HCT116 (cell line): ENCODE results near the gene GGNBP2. TPM values are rescaled to one million over a fixed set of nuclear protein-coding genes. Genes with fewer than 3 reads are reported as not detected.
A peak's percentile ranks its signal among the peaks of the same experiment; 100 is the strongest.

ENCODE experiments used
- ATAC-seq: fragments of 200-7000 bp; cut with Tn5 transposase; 2 replicates; pipeline ENCODE4 v1.9.1; 2020; ENCODE audit warnings: mild to moderate bottlenecking, moderate library complexity
- BruUV-seq: library from RNA; stranded (reverse); fragments of 400-500 nt; replicated peaks from 2 replicates; lab custom pipeline; 2021; lab: Mats Ljungman, UMichigan
- CTCF ChIA-PET: fragments of 300-600 bp; sonication (Branson Sonifier 250); formaldehyde crosslinking; loops from one replicate; lab custom pipeline; 2021; ENCODE audit warnings: antibody characterized with exemption; lab: Charles Lee
- POLR2A ChIA-PET: fragments of 300-600, 350-600 bp; sonication (Branson Sonifier 250); formaldehyde crosslinking; loops from one replicate; lab custom pipeline; 2021; ENCODE audit warnings: antibody characterized with exemption; lab: Charles Lee
- RAD21 ChIA-PET, 2 experiments: fragments of 300-600 bp; sonication (Branson Sonifier 250); formaldehyde crosslinking; loops; one replicate each; lab custom pipeline; 2023; ENCODE audit warnings: low total read pairs in 2 of 2; ENCODE audit not compliant: uncharacterized antibody in 2 of 2, unreplicated experiment in 2 of 2, low non-redundant PET in 1 of 2; lab: Charles Lee
- DNase-seq: peaks from one replicate; pipeline ENCODE4 v3.0.0-alpha.2; 2010; ENCODE audit warnings: low read depth, low spot score
- H2AFZ ChIP-seq: fragments of 200-600 bp; shearing (Covaris generic), sonication (generic); 2 replicates; pipeline ENCODE4 v1.6.1; 2017; ENCODE audit warnings: low read depth, mixed run types, mixed read lengths, antibody characterized with exemption, low read length; ENCODE audit not compliant: poor library complexity, severe bottlenecking
- H3K27ac ChIP-seq: 2 replicates; pipeline ENCODE4 v1.5.1; 2012; ENCODE audit warnings: low read depth, low read length
- H3K27me3 ChIP-seq: fragments of 200-600 bp; sonication (generic); 2 replicates; pipeline ENCODE4 v1.6.1; 2016; ENCODE audit warnings: mixed run types, low read length, mixed read lengths; ENCODE audit not compliant: insufficient read depth
- H3K36me3 ChIP-seq, 2 experiments: fragments of 200-500 bp in 1 of 2; fragments of 200-600 bp in 1 of 2; sonication (Bioruptor generic) in 1 of 2; sonication (generic) in 1 of 2; 2 replicates each; pipeline versions ENCODE4 v1.5.1 to v1.6.1; 2014 to 2016; ENCODE audit warnings: low read length in 2 of 2, inconsistent platforms in 1 of 2, mixed read lengths in 1 of 2, mixed run types in 1 of 2; ENCODE audit not compliant: insufficient read depth in 2 of 2, control insufficient read depth in 1 of 2
- H3K4me1 ChIP-seq, 2 experiments: fragments of 200-600 bp in 1 of 2; sonication (generic) in 1 of 2; 2 replicates each; pipeline versions ENCODE4 v1.5.1 to v1.6.1; 2012 to 2017; ENCODE audit warnings: low read length in 2 of 2, inconsistent platforms in 1 of 2, mild to moderate bottlenecking in 1 of 2, mixed read lengths in 1 of 2, mixed run types in 1 of 2, moderate library complexity in 1 of 2; ENCODE audit not compliant: insufficient read depth in 2 of 2, control insufficient read depth in 1 of 2
- H3K4me2 ChIP-seq: fragments of 200-600 bp; sonication (generic); 2 replicates; pipeline ENCODE4 v1.6.1; 2017; ENCODE audit warnings: mixed run types, low read length, mixed read lengths
- H3K4me3 ChIP-seq, 2 experiments: fragments of 200-600 bp in 1 of 2; sonication (generic) in 1 of 2; replicated peaks in 1 of 2; 2 replicates each; pipeline ENCODE4 v1.5.1; 2011 to 2016; ENCODE audit warnings: low read length in 2 of 2, control low read depth in 1 of 2, low read depth in 1 of 2, mild to moderate bottlenecking in 1 of 2, mixed read lengths in 1 of 2, mixed run types in 1 of 2
- H3K79me2 ChIP-seq: fragments of 200-600 bp; sonication (generic); 2 replicates; pipeline ENCODE4 v1.6.1; 2017; ENCODE audit warnings: mild to moderate bottlenecking, mixed run types, low read length, moderate library complexity, mixed read lengths; ENCODE audit not compliant: insufficient read depth
- H3K9ac ChIP-seq: fragments of 200-600 bp; sonication (generic); 2 replicates; pipeline ENCODE4 v1.6.1; 2016; ENCODE audit warnings: low read length, mixed read lengths
- H3K9me2 ChIP-seq: fragments of 200-600 bp; sonication (generic), shearing (Covaris generic); 2 replicates; pipeline ENCODE4 v1.6.1; 2017; ENCODE audit warnings: mixed run types, mild to moderate bottlenecking, moderate library complexity; ENCODE audit not compliant: insufficient read depth
- H3K9me3 ChIP-seq, 2 experiments: fragments of 200-500 bp in 1 of 2; fragments of 200-600 bp in 1 of 2; sonication (Bioruptor generic) in 1 of 2; sonication (generic) in 1 of 2; 2 replicates each; pipeline ENCODE4 v1.6.1; 2014 to 2017; ENCODE audit warnings: low read length in 2 of 2, mixed read lengths in 2 of 2, inconsistent platforms in 1 of 2, low read depth in 1 of 2, mild to moderate bottlenecking in 1 of 2, mixed run types in 1 of 2, moderate library complexity in 1 of 2; ENCODE audit not compliant: control insufficient read depth in 1 of 2, insufficient read depth in 1 of 2
- H4K20me1 ChIP-seq: fragments of 200-600 bp; sonication (generic), shearing (Covaris generic); 2 replicates; pipeline ENCODE4 v1.6.1; 2017; ENCODE audit warnings: mixed run types, mild to moderate bottlenecking, moderate library complexity; ENCODE audit not compliant: insufficient read depth
- CBX3 ChIP-seq: IDR thresholded peaks from 2 replicates; pipeline ENCODE4 v1.6.1; 2012; ENCODE audit warnings: low read depth
- CEBPB ChIP-seq: IDR thresholded peaks from 2 replicates; pipeline ENCODE4 v1.6.1; 2012; ENCODE audit warnings: low read depth
- EGR1 ChIP-seq: IDR thresholded peaks from 2 replicates; pipeline ENCODE4 v1.6.1; 2012; ENCODE audit warnings: low read depth
- ELF1 ChIP-seq: IDR thresholded peaks from 2 replicates; pipeline ENCODE4 v1.6.1; 2012; ENCODE audit warnings: low read depth, borderline replicate concordance
- EZH2 ChIP-seq: fragments of 200-600 bp; sonication (generic); IDR thresholded peaks from 2 replicates; pipeline ENCODE4 v1.6.1; 2017; ENCODE audit warnings: antibody characterized with exemption, mixed run types
- EZH2phosphoT487 ChIP-seq: fragments of 200-600 bp; IDR thresholded peaks from 2 replicates; pipeline ENCODE4 v1.6.1; 2018; ENCODE audit warnings: antibody characterized with exemption, borderline replicate concordance
- FOSL1 ChIP-seq: IDR thresholded peaks from 2 replicates; pipeline ENCODE4 v1.6.1; 2012; ENCODE audit warnings: low read depth
- JUND ChIP-seq: IDR thresholded peaks from 2 replicates; pipeline ENCODE4 v1.6.1; 2012
- POLR2A ChIP-seq: IDR thresholded peaks from 2 replicates; pipeline ENCODE4 v1.7.0; 2011; ENCODE audit warnings: borderline replicate concordance; ENCODE audit not compliant: insufficient read depth, insufficient read length; ENCODE audit errors: extremely low read depth
- RAD21 ChIP-seq: IDR thresholded peaks from 2 replicates; pipeline ENCODE4 v1.6.1; 2012; ENCODE audit warnings: low read depth, mild to moderate bottlenecking
- SIN3A ChIP-seq: IDR thresholded peaks from 2 replicates; pipeline ENCODE4 v1.6.1; 2012; ENCODE audit warnings: low read depth
- SP1 ChIP-seq: IDR thresholded peaks from 2 replicates; pipeline ENCODE4 v1.6.1; 2012; ENCODE audit warnings: low read depth
- SRF ChIP-seq: IDR thresholded peaks from 2 replicates; pipeline ENCODE4 v1.6.1; 2012; ENCODE audit warnings: low read depth
- YY1 ChIP-seq: IDR thresholded peaks from 2 replicates; pipeline ENCODE4 v1.6.1; 2011; ENCODE audit warnings: low read length, low read depth, moderate library complexity, mild to moderate bottlenecking; ENCODE audit not compliant: insufficient replicate concordance; ENCODE audit errors: extremely low read depth
- ZFX ChIP-seq: fragments of 450-650 bp; IDR thresholded peaks from 2 replicates; pipeline ENCODE4 v1.6.1; 2017
- ZNF274 ChIP-seq: fragments of 200-500 bp; sonication (Bioruptor generic); IDR thresholded peaks from 2 replicates; pipeline ENCODE4 v1.6.1; 2014; ENCODE audit warnings: mild to moderate bottlenecking, low read depth, low read length, inconsistent platforms
- intact Hi-C: fragments of 100-400 bp; cut with micrococcal nuclease; formaldehyde crosslinking; loops from 2 replicates; pipeline ENCODE4 v1.10.0; 2022
- total RNA-seq: library from RNA; stranded (reverse); gene quantifications from one replicate; pipeline ENCODE4 v1.2.1, GENCODE V29; 2021; ENCODE audit not compliant: unreplicated experiment
- TF ChIP-seq, protein P1 (sequence below): IDR thresholded peaks from 2 replicates; pipeline ENCODE4 v1.6.1; 2012
- TF ChIP-seq, protein P2 (sequence below): IDR thresholded peaks from 2 replicates; pipeline ENCODE4 v1.6.1; 2012
- TF ChIP-seq, protein P3 (sequence below): IDR thresholded peaks from 2 replicates; pipeline ENCODE4 v1.6.1; 2012; ENCODE audit warnings: low read depth
- TF ChIP-seq, protein P4 (sequence below): IDR thresholded peaks from 2 replicates; pipeline ENCODE4 v1.6.1; 2011; ENCODE audit warnings: mild to moderate bottlenecking, low read length, moderate library complexity; ENCODE audit not compliant: insufficient replicate concordance; ENCODE audit errors: extremely low read depth

The GGNBP2 gene
- total RNA-seq, 1 experiment from 2014 or later: 58.2 TPM

DNA sequence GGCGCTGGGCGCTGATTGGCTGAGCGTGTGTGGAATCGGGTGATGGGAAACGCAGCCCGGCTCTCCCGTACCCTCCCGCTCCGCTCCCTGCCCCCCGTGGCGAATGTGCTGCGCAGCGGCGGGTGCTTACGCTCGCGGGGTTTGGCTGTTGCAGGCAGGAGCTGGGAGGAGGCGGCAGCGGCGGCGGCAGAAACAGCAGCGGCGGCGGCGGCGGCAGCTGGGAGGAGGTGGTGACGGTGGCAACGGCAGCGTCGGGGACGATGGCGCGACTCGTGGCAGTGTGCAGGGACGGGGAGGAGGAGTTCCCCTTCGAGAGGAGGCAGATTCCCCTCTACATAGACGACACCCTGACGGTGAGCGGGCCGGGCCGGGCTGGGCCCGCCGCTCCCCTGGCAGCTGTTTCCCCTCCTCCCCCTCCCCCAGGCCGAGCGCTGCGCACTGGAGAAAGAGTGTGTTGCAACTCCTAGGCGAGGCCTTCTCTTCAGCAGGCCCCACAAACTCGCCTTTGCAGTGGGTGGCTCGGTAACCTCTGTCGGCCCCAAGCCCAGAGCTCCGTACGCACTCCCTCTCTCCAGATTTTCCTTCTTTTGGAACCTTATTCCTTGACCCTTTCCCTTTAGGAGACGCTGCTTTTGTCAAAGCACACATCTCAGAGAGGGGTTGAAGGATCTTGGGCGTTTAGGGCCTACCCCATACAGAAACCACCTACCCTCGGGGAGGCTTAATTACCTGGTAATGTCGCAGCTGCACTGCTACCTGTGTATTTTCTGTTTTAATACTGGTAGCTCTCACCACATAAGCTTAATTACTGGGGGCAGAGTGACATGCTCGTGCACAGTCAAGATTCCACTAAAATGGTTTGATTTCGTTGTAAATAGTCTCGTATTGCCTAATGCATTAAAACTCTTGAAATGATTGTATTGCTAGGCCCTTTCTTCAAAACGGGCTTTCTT, 1.0 kb downstream of the GGNBP2 start:
- Histone ChIP-seq H3K4me1 (peaks cover 11 to 26% of the 10 kb centered on the region in 2 experiments; a peak in 3 of 4 replicates), H3K9ac (peak overlapping the region; percentile 95), H4K20me1 (no peaks in the 10 kb centered on the region; the same call in 1 of the 2 replicates), H3K79me2 (peaks cover 70% of the 10 kb centered on the region), H3K36me3 (peaks cover 0 to 6% of the 10 kb centered on the region in 2 experiments; a peak in 2 of 4 replicates), H3K4me2 (peak overlapping the region; percentile 97), H2AFZ (no peak overlapping the region), H3K4me3 (peak overlapping the region; percentile 80 to 97), H3K9me3 (no peaks in the 10 kb centered on the region), H3K9me2 (no peaks in the 10 kb centered on the region), H3K27ac (peak overlapping the region; percentile 86), H3K27me3 (no peaks in the 10 kb centered on the region)
- DNase-seq (peak; percentile 93), ATAC-seq (peak; percentile 83)
- RAD21 ChIA-PET: interaction anchor here in 1 of 2 experiments (1.2 kb wide), 1 partner anchor 56 kb away, joined by 5 read pairs; the partner anchor contains the start of gene MRM1
- intact Hi-C loops: loop anchor here (1.0 to 5.0 kb wide), 2 partner anchors 11 to 57 kb away; partner anchors contain the start of genes MRM1, MYO19 and PIGW
- POLR2A ChIA-PET: interaction anchor here (0.9 to 2.8 kb wide), 4 partner anchors 9 to 59 kb away, joined by 3 to 30 read pairs (median 5); partner anchors contain the start of genes MRM1, MYO19, PIGW and ZNHIT3
- BruUV-seq: no TSS peak
- CTCF ChIA-PET: interaction anchor here (0.6 to 2.3 kb wide), 4 partner anchors 11 to 58 kb away, joined by 3 to 16 read pairs (median 4); partner anchors contain the start of genes MRM1, MYO19 and PIGW
- no peak for TF ChIP-seq EZH2phosphoT487
- TF ChIP-seq POLR2A: no peak
- peak; percentile 73 for TF ChIP-seq YY1
- TF ChIP-seq, protein P1, sequence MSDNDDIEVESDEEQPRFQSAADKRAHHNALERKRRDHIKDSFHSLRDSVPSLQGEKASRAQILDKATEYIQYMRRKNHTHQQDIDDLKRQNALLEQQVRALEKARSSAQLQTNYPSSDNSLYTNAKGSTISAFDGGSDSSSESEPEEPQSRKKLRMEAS: peak; percentile 80
- TF ChIP-seq SRF: no peak
- TF ChIP-seq JUND: no peak
- TF ChIP-seq ELF1: no peak
- no peak for TF ChIP-seq RAD21
- TF ChIP-seq ZFX: peak; percentile 90
- TF ChIP-seq SIN3A: peak; percentile 34; the same call in 1 of the 2 replicates
- TF ChIP-seq EGR1: no peak
- TF ChIP-seq, protein P2, sequence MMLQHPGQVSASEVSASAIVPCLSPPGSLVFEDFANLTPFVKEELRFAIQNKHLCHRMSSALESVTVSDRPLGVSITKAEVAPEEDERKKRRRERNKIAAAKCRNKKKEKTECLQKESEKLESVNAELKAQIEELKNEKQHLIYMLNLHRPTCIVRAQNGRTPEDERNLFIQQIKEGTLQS: no peak
- TF ChIP-seq, protein P3, sequence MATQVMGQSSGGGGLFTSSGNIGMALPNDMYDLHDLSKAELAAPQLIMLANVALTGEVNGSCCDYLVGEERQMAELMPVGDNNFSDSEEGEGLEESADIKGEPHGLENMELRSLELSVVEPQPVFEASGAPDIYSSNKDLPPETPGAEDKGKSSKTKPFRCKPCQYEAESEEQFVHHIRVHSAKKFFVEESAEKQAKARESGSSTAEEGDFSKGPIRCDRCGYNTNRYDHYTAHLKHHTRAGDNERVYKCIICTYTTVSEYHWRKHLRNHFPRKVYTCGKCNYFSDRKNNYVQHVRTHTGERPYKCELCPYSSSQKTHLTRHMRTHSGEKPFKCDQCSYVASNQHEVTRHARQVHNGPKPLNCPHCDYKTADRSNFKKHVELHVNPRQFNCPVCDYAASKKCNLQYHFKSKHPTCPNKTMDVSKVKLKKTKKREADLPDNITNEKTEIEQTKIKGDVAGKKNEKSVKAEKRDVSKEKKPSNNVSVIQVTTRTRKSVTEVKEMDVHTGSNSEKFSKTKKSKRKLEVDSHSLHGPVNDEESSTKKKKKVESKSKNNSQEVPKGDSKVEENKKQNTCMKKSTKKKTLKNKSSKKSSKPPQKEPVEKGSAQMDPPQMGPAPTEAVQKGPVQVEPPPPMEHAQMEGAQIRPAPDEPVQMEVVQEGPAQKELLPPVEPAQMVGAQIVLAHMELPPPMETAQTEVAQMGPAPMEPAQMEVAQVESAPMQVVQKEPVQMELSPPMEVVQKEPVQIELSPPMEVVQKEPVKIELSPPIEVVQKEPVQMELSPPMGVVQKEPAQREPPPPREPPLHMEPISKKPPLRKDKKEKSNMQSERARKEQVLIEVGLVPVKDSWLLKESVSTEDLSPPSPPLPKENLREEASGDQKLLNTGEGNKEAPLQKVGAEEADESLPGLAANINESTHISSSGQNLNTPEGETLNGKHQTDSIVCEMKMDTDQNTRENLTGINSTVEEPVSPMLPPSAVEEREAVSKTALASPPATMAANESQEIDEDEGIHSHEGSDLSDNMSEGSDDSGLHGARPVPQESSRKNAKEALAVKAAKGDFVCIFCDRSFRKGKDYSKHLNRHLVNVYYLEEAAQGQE: no peak
- no peak for TF ChIP-seq FOSL1
- peak; percentile 64 for TF ChIP-seq SP1
- TF ChIP-seq, protein P4, sequence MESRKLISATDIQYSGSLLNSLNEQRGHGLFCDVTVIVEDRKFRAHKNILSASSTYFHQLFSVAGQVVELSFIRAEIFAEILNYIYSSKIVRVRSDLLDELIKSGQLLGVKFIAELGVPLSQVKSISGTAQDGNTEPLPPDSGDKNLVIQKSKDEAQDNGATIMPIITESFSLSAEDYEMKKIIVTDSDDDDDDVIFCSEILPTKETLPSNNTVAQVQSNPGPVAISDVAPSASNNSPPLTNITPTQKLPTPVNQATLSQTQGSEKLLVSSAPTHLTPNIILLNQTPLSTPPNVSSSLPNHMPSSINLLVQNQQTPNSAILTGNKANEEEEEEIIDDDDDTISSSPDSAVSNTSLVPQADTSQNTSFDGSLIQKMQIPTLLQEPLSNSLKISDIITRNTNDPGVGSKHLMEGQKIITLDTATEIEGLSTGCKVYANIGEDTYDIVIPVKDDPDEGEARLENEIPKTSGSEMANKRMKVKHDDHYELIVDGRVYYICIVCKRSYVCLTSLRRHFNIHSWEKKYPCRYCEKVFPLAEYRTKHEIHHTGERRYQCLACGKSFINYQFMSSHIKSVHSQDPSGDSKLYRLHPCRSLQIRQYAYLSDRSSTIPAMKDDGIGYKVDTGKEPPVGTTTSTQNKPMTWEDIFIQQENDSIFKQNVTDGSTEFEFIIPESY: peak; percentile 92
- peak; percentile 86 for TF ChIP-seq CEBPB
- no peak for TF ChIP-seq EZH2
- TF ChIP-seq CBX3: no peak
- no peak for TF ChIP-seq ZNF274
